Neuronal stem cell (in vitro differentiated cells): Measurements from ENCODE around the gene AAMP.
"Not testable (repeated sequence)": the region's sequence is repeated elsewhere in the genome, so short reads cannot be mapped to it uniquely, and the experiment has no call there.

Experiments
- DNase-seq: peaks from one replicate; pipeline ENCODE4 v3.0.0-alpha.2; 2013; ENCODE audit warnings: low spot score
- H2AFZ ChIP-seq: one replicate; pipeline ENCODE4 v1.6.1; 2013; ENCODE audit warnings: mild to moderate bottlenecking, low read length, inconsistent platforms
- H2AK5ac ChIP-seq: 2 replicates; pipeline ENCODE4 v1.6.1; 2013; ENCODE audit warnings: low read depth, mild to moderate bottlenecking, inconsistent platforms, low read length, moderate library complexity, mixed read lengths
- H2BK120ac ChIP-seq: 2 replicates; pipeline ENCODE4 v1.6.1; 2013; ENCODE audit warnings: low read depth, mild to moderate bottlenecking, inconsistent platforms, low read length, moderate library complexity, mixed read lengths
- H2BK12ac ChIP-seq: one replicate; pipeline ENCODE4 v1.6.1; 2013; ENCODE audit warnings: low read length, inconsistent platforms
- H2BK15ac ChIP-seq: 2 replicates; pipeline ENCODE4 v1.6.1; 2013; ENCODE audit warnings: mild to moderate bottlenecking, low read length, inconsistent platforms, mixed read lengths
- H2BK5ac ChIP-seq: one replicate; pipeline ENCODE4 v1.6.1; 2013; ENCODE audit warnings: inconsistent platforms, mild to moderate bottlenecking, low read length, moderate library complexity
- H3K14ac ChIP-seq: one replicate; pipeline ENCODE4 v1.6.1; 2013; ENCODE audit warnings: low read length, inconsistent platforms
- H3K18ac ChIP-seq: 2 replicates; pipeline ENCODE4 v1.6.1; 2013; ENCODE audit warnings: low read length, inconsistent platforms
- H3K23ac ChIP-seq: 2 replicates; pipeline ENCODE4 v1.6.1; 2013; ENCODE audit warnings: low read depth, mild to moderate bottlenecking, mixed read lengths, low read length, inconsistent platforms; ENCODE audit not compliant: poor library complexity
- H3K27ac ChIP-seq: replicated peaks from 3 replicates; pipeline ENCODE4 v1.5.1; 2013; ENCODE audit warnings: low read length, inconsistent platforms
- H3K27me3 ChIP-seq, 3 experiments: 2 replicates each; pipeline ENCODE4 v1.6.1; 2013; ENCODE audit warnings: low read length in 3 of 3, mild to moderate bottlenecking in 2 of 3, inconsistent platforms in 1 of 3, low read depth in 1 of 3, mixed read lengths in 1 of 3, moderate library complexity in 1 of 3; ENCODE audit not compliant: control insufficient read depth in 3 of 3, insufficient read depth in 3 of 3
- H3K36me3 ChIP-seq, 2 donors: replicated peaks in 1 of 2; 2 replicates each; pipeline ENCODE4 v1.6.1; 2013; ENCODE audit warnings: low read length in 2 of 2; ENCODE audit not compliant: control insufficient read depth in 2 of 2, insufficient read depth in 2 of 2
- H3K4ac ChIP-seq: 2 replicates; pipeline ENCODE4 v1.6.1; 2013; ENCODE audit warnings: inconsistent platforms, mild to moderate bottlenecking, low read length, moderate library complexity
- H3K4me1 ChIP-seq, 2 donors: 1 replicate in 1 of 2; 2 replicates in 1 of 2; pipeline ENCODE4 v1.6.1; 2013; ENCODE audit warnings: low read length in 2 of 2, low read depth in 1 of 2; ENCODE audit not compliant: control insufficient read depth in 2 of 2, insufficient read depth in 1 of 2
- H3K4me2 ChIP-seq: one replicate; pipeline ENCODE4 v1.6.1; 2013; ENCODE audit warnings: mild to moderate bottlenecking, low read length, inconsistent platforms; ENCODE audit not compliant: insufficient read depth, poor library complexity, severe bottlenecking
- H3K4me3 ChIP-seq, 2 donors: 2 replicates each; pipeline ENCODE4 v1.5.1; 2013; ENCODE audit warnings: low read length in 2 of 2, mild to moderate bottlenecking in 2 of 2, inconsistent platforms in 1 of 2, moderate library complexity in 1 of 2
- H3K79me1 ChIP-seq: one replicate; pipeline ENCODE4 v1.6.1; 2013; ENCODE audit warnings: low read depth, mild to moderate bottlenecking, inconsistent platforms, low read length, moderate library complexity
- H3K9ac ChIP-seq: one replicate; pipeline ENCODE4 v1.6.1; 2013; ENCODE audit warnings: mild to moderate bottlenecking, low read depth, low read length, inconsistent platforms; ENCODE audit not compliant: poor library complexity
- H3K9me3 ChIP-seq, 2 donors: replicated peaks in 1 of 2; 2 replicates each; pipeline versions ENCODE3 to v1.6.1; 2013; ENCODE audit warnings: low read length in 2 of 2, mild to moderate bottlenecking in 2 of 2, inconsistent platforms in 1 of 2, low read depth in 1 of 2, mixed read lengths in 1 of 2, moderate library complexity in 1 of 2; ENCODE audit not compliant: control insufficient read depth in 2 of 2, insufficient read depth in 1 of 2
- H4K8ac ChIP-seq: one replicate; pipeline ENCODE4 v1.6.1; 2013; ENCODE audit warnings: low read depth, mild to moderate bottlenecking, inconsistent platforms, low read length, moderate library complexity
- H4K91ac ChIP-seq: one replicate; pipeline ENCODE4 v1.6.1; 2013; ENCODE audit warnings: low read length, low read depth, mild to moderate bottlenecking, inconsistent platforms; ENCODE audit not compliant: poor library complexity
- WGBS, 2 donors: extraction: QIAGEN DNeasy Blood & Tissue Kit; methylation state at CpG; one replicate each; pipeline ENCODE4 v1.1.7; 2013; ENCODE audit warnings: missing lambda C conversion rate in 2 of 2, mixed read lengths in 1 of 2; ENCODE audit not compliant: insufficient read length in 2 of 2, insufficient replicate concordance in 1 of 2; ENCODE audit errors: extremely low coverage in 2 of 2; 5-methylcytosine and 5-hydroxymethylcytosine counted together

Gene AAMP

GRCh38 chr2:218311541-218312266 is 41.8 kb upstream of the AAMP start:
- not testable (repeated sequence) for H3K9me3 ChIP-seq, H3K4me2 ChIP-seq, H3K23ac ChIP-seq, H3K27me3 ChIP-seq, DNase-seq, H2BK12ac ChIP-seq, H2AK5ac ChIP-seq, H4K8ac ChIP-seq, H3K14ac ChIP-seq, H2BK120ac ChIP-seq, H3K79me1 ChIP-seq, H3K4ac ChIP-seq, H3K18ac ChIP-seq, H2BK5ac ChIP-seq, H3K4me3 ChIP-seq, H2BK15ac ChIP-seq, H4K91ac ChIP-seq, H3K27ac ChIP-seq, H3K9ac ChIP-seq, H3K36me3 ChIP-seq, H3K4me1 ChIP-seq
- peak overlapping the region; percentile 70 for H2AFZ ChIP-seq
- no CpG with 5 or more reads among the region's 11 CpGs for WGBS, 2 donors

GRCh38 chr2:218310853-218311540 is 41.1 kb upstream of the AAMP start:
- Histone ChIP-seq H3K4me3 (no peak overlapping the region), H3K9ac (no peak overlapping the region), H3K14ac (no peak overlapping the region), H3K4ac (no peak overlapping the region), H3K27ac (no peak overlapping the region), H3K18ac (no peak overlapping the region), H3K79me1 (peaks cover 3% of the 10 kb centered on the region), H4K8ac (no peak overlapping the region), H2AK5ac (no peak overlapping the region), H3K9me3 (no peaks in the 10 kb centered on the region), H3K4me2 (no peak overlapping the region), H4K91ac (no peak overlapping the region), H3K36me3 (no peaks in the 10 kb centered on the region), H2BK5ac (no peak overlapping the region), H2BK12ac (no peak overlapping the region), H2BK120ac (no peak overlapping the region), H3K23ac (no peak overlapping the region), H3K4me1 (peaks cover 0 to 2% of the 10 kb centered on the region in 2 donors), H2AFZ (no peak overlapping the region), H2BK15ac (no peak overlapping the region), H3K27me3 (no peaks in the 10 kb centered on the region)
- WGBS, 2 donors: no CpG with 5 or more reads among the region's 11 CpGs
- no peak for DNase-seq

DNA sequence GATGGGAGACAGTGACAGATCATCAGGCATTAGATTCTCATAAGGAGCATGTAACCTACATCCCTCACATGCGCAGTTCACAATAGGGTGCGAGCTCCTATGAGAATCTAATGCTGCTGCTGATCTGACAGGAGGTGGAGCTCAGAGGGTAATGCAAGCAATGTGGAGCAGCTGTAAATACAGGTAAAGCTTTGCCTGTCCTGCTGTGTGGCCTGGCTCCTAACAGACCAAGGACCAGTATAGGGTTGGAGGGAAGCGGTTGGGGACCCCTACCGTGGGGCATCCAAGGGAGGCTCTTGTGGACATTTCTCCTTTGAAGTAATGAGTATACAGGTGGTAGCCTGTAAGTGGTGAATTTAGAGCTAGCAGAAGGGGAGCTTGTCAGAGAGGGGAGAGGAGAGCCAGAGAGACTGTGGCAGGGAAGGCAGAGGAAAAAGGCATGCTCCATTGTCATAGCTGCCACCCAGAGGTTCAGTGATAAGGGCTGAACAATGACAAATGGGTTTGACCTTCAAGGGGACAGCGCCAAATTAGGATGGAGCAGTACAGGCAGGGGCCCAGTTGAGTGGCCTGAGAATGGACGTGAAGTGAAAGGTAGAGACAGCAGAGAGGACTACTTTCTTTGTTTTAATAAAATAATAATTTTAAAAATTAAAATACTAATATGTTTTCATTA is 37.6 kb upstream of the AAMP start:
- Histone ChIP-seq H3K4ac (no peak overlapping the region), H3K4me3 (no peak overlapping the region), H4K91ac (no peak overlapping the region), H2BK15ac (no peak overlapping the region), H3K79me1 (peaks cover 3% of the 10 kb centered on the region), H2BK120ac (no peak overlapping the region), H2AFZ (no peak overlapping the region), H2BK12ac (no peak overlapping the region), H3K36me3 (no peaks in the 10 kb centered on the region), H3K27ac (no peak overlapping the region), H4K8ac (no peak overlapping the region), H3K18ac (no peak overlapping the region), H3K4me1 (peaks cover 0 to 2% of the 10 kb centered on the region in 2 donors), H2AK5ac (no peak overlapping the region), H3K23ac (no peak overlapping the region), H3K4me2 (no peak overlapping the region), H2BK5ac (no peak overlapping the region), H3K9ac (no peak overlapping the region), H3K27me3 (no peaks in the 10 kb centered on the region), H3K14ac (no peak overlapping the region), H3K9me3 (no peaks in the 10 kb centered on the region)
- no CpG with 5 or more reads among the region's 6 CpGs for WGBS, 2 donors
- no peak for DNase-seq
